Measurements from ENCODE around the gene ZNF341. TPM values are rescaled to one million over a fixed set of nuclear protein-coding genes. Genes with fewer than 3 reads are reported as not detected.

ZNF341 gene
- polyA plus RNA-seq, 1 donor from 2014 or later = 1.2 TPM

DNA sequence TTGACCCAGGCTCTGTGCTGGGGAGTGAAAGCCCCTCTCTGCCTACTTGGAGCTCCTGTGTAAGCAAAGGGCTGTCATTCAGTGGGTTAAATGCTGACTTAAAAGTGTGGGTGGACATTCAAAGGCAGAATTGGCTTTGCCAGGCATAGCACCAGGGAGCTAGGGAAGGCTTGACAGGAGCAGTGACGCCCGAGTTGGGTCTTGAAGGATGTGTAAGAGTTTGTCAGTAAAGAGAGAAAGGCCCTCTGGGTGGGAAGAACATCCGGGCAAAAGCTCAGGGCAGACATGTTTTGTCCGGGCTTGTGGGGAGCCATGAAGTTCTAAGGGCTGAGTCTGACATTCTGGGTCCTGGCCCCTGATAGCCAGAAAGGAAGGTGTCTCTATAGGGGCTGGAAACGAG lies 51.5 kb downstream of the ZNF341 start:
- no peak overlapping the region for H3K4me3 ChIP-seq (ENCODE audit: low read length)
- no peak overlapping the region for H3K4me2 ChIP-seq (ENCODE audit: low read length)
- no peaks in the 10 kb centered on the region for H3K9me2 ChIP-seq (ENCODE audit: insufficient read depth, low read length)
- no peaks in the 10 kb centered on the region for H3K79me2 ChIP-seq (replicated peaks; ENCODE audit: insufficient read depth, low read length)
- no peak overlapping the region for H2AFZ ChIP-seq (ENCODE audit: low read depth, low read length)
- no peaks in the 10 kb centered on the region for H4K20me1 ChIP-seq (ENCODE audit: insufficient read depth)
- no peaks in the 10 kb centered on the region for H3K27me3 ChIP-seq (ENCODE audit: insufficient read depth, low read depth, low read length)
- no peak overlapping the region for H3K27ac ChIP-seq (ENCODE audit: low read length)
- H3F3A ChIP-seq (ENCODE audit: insufficient read depth, low read length, poor library complexity, severe bottlenecking) = no peaks in the 10 kb centered on the region
- TF ChIP-seq EZH2 (IDR thresholded peaks at IDR 0.05; ENCODE audit: borderline replicate concordance, insufficient read depth, low read length, poor library complexity, severe bottlenecking) (no peak), REST (IDR thresholded peaks at IDR 0.05; ENCODE audit: borderline replicate concordance) (no peak), SMC3 (conservative IDR thresholded peaks at IDR 0.05; ENCODE audit: poor library complexity) (no peak), RAD21 (conservative IDR thresholded peaks at IDR 0.05) (no peak), TAF1 (IDR thresholded peaks at IDR 0.05; ENCODE audit: low read depth) (no peak)
- TF ChIP-seq, protein P1, sequence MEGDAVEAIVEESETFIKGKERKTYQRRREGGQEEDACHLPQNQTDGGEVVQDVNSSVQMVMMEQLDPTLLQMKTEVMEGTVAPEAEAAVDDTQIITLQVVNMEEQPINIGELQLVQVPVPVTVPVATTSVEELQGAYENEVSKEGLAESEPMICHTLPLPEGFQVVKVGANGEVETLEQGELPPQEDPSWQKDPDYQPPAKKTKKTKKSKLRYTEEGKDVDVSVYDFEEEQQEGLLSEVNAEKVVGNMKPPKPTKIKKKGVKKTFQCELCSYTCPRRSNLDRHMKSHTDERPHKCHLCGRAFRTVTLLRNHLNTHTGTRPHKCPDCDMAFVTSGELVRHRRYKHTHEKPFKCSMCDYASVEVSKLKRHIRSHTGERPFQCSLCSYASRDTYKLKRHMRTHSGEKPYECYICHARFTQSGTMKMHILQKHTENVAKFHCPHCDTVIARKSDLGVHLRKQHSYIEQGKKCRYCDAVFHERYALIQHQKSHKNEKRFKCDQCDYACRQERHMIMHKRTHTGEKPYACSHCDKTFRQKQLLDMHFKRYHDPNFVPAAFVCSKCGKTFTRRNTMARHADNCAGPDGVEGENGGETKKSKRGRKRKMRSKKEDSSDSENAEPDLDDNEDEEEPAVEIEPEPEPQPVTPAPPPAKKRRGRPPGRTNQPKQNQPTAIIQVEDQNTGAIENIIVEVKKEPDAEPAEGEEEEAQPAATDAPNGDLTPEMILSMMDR (IDR thresholded peaks at IDR 0.05; ENCODE audit: poor library complexity, severe bottlenecking) = no peak
- no peaks in the 10 kb centered on the region for H3K9me3 ChIP-seq (ENCODE audit: low read length)
- no peak overlapping the region for H3K9ac ChIP-seq (ENCODE audit: low read length)
- no peaks in the 10 kb centered on the region for H3K36me3 ChIP-seq (ENCODE audit: insufficient read depth, low read length)

DNA sequence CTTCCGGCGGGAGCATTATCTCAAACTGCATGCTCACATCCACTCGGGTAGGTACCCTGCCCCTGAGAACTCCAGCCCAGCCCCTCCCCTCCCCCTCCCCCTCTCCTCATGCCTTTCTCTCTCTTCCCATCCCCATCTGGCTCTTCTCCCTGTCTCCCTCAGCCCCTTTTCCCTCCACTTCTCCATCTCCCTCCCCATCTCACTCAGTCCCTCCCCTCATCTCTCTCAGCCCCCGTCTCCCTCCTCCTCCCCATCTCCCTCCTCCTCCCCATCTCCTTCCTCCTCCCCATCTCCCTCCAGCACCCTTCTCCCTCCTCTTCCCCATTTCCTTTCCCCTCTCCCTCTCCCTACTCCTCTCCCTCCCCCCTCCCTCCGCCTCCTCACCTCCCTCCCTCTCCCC lies 52.0 kb downstream of the ZNF341 start:
- Histone ChIP-seq H3K36me3 (ENCODE audit: insufficient read depth, low read length) (no peaks in the 10 kb centered on the region), H3K27me3 (ENCODE audit: insufficient read depth, low read depth, low read length) (no peaks in the 10 kb centered on the region), H2AFZ (ENCODE audit: low read depth, low read length) (no peak overlapping the region), H3K4me3 (ENCODE audit: low read length) (no peak overlapping the region), H3K9me3 (ENCODE audit: low read length) (no peaks in the 10 kb centered on the region), H3K9me2 (ENCODE audit: insufficient read depth, low read length) (no peaks in the 10 kb centered on the region), H3K4me2 (ENCODE audit: low read length) (no peak overlapping the region), H3K79me2 (replicated peaks; ENCODE audit: insufficient read depth, low read length) (no peaks in the 10 kb centered on the region), H3K27ac (ENCODE audit: low read length) (no peak overlapping the region), H3F3A (ENCODE audit: insufficient read depth, low read length, poor library complexity, severe bottlenecking) (no peaks in the 10 kb centered on the region), H4K20me1 (ENCODE audit: insufficient read depth) (no peaks in the 10 kb centered on the region), H3K9ac (ENCODE audit: low read length) (no peak overlapping the region)
- no peak for TF ChIP-seq POLR2AphosphoS5 (IDR thresholded peaks at IDR 0.05)
- no peak for TF ChIP-seq SMC3 (conservative IDR thresholded peaks at IDR 0.05; ENCODE audit: poor library complexity)
- TF ChIP-seq MXI1 (conservative IDR thresholded peaks at IDR 0.05; ENCODE audit: poor library complexity, severe bottlenecking) = no peak
- TF ChIP-seq, protein P1 (IDR thresholded peaks at IDR 0.05; ENCODE audit: poor library complexity, severe bottlenecking) = no peak
- TF ChIP-seq RAD21 (conservative IDR thresholded peaks at IDR 0.05) = no peak
- no peak for TF ChIP-seq REST (IDR thresholded peaks at IDR 0.05; ENCODE audit: borderline replicate concordance)
- TF ChIP-seq EZH2 (IDR thresholded peaks at IDR 0.05; ENCODE audit: borderline replicate concordance, insufficient read depth, low read length, poor library complexity, severe bottlenecking) = no peak
- TF ChIP-seq TAF1 (IDR thresholded peaks at IDR 0.05; ENCODE audit: low read depth) = no peak
- no peak for TF ChIP-seq EP300 (conservative IDR thresholded peaks at IDR 0.05; ENCODE audit: poor library complexity, severe bottlenecking)

All from neural cell (in vitro differentiated cells).